ENCODE results near the gene LRRC40.

DNA sequence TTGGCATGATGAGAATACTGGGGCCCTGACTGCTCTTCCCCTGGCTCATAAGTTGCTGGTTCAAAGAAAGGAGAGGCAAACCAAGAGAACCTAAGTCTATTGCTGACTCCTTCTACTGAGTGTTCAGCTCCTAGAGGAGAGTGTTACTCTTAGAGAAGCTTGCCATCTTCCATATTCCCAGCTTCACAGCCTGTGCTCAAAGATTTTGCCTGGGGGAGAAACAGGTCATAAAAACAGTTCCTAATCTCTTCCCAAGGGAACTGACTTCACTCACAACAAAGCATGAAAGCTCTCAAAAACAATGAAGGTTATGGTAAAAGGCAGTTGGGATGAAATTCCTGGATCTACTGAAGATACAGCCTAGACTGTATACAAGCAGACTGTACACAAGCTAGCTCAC, 37.1 kb downstream of the LRRC40 start:
- TF ChIP-seq, protein P1, sequence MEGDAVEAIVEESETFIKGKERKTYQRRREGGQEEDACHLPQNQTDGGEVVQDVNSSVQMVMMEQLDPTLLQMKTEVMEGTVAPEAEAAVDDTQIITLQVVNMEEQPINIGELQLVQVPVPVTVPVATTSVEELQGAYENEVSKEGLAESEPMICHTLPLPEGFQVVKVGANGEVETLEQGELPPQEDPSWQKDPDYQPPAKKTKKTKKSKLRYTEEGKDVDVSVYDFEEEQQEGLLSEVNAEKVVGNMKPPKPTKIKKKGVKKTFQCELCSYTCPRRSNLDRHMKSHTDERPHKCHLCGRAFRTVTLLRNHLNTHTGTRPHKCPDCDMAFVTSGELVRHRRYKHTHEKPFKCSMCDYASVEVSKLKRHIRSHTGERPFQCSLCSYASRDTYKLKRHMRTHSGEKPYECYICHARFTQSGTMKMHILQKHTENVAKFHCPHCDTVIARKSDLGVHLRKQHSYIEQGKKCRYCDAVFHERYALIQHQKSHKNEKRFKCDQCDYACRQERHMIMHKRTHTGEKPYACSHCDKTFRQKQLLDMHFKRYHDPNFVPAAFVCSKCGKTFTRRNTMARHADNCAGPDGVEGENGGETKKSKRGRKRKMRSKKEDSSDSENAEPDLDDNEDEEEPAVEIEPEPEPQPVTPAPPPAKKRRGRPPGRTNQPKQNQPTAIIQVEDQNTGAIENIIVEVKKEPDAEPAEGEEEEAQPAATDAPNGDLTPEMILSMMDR (conservative IDR thresholded peaks at IDR 0.05; ENCODE audit: low read depth, low read length), result no peak
- no peak for TF ChIP-seq EZH2 (IDR thresholded peaks at IDR 0.05; ENCODE audit: borderline replicate concordance, low read depth, low read length, poor library complexity, severe bottlenecking)

Measured in A673 (cell line).